OCI-LY7 (cell line): ENCODE results near the gene SKA1. TPM values are rescaled to one million over a fixed set of nuclear protein-coding genes. Genes with fewer than 3 reads are reported as not detected.

Source experiments
- BruUV-seq: library from RNA; stranded (reverse); fragments of 400-500 nt; replicated peaks from 2 replicates; lab custom pipeline; 2021; lab: Mats Ljungman, UMichigan
- CTCF ChIA-PET: fragments of 300-600 bp; sonication (Branson Sonifier 250); formaldehyde crosslinking; loops from one replicate; lab custom pipeline; 2022; ENCODE audit warnings: antibody characterized with exemption; ENCODE audit not compliant: unreplicated experiment; lab: Charles Lee
- POLR2A ChIA-PET: fragments of 300-600 bp; sonication (Branson Sonifier 250); formaldehyde crosslinking; loops from one replicate; lab custom pipeline; 2022; ENCODE audit warnings: antibody characterized with exemption; lab: Charles Lee
- DNase-seq: peaks from one replicate; pipeline ENCODE4 v3.0.0-alpha.2; 2015; ENCODE audit warnings: low spot score
- H2AFZ ChIP-seq: fragments of 200-600 bp; sonication (generic), shearing (Covaris generic); 2 replicates; pipeline ENCODE4 v1.6.1; 2014; ENCODE audit warnings: mild to moderate bottlenecking, antibody characterized with exemption, low read length, moderate library complexity
- H3K27ac ChIP-seq: fragments of 200-600 bp; sonication (generic); 2 replicates; pipeline ENCODE4 v1.5.1; 2014; ENCODE audit warnings: mixed run types, low read depth, mild to moderate bottlenecking, moderate library complexity, low read length, inconsistent platforms; ENCODE audit not compliant: poor library complexity, severe bottlenecking
- H3K36me3 ChIP-seq: fragments of 200-600 bp; sonication (generic); 2 replicates; pipeline ENCODE4 v1.6.1; 2014; ENCODE audit warnings: mild to moderate bottlenecking, antibody characterized with exemption, low read length, moderate library complexity, mixed read lengths; ENCODE audit not compliant: insufficient read depth
- H3K4me1 ChIP-seq: fragments of 200-600 bp; sonication (generic); 2 replicates; pipeline ENCODE4 v1.5.1; 2014; ENCODE audit warnings: mild to moderate bottlenecking, low read length; ENCODE audit not compliant: insufficient read depth, poor library complexity, severe bottlenecking
- H3K4me2 ChIP-seq: fragments of 200-600 bp; sonication (generic); 2 replicates; pipeline ENCODE4 v1.6.1; 2014; ENCODE audit warnings: mild to moderate bottlenecking, low read length
- H3K4me3 ChIP-seq: fragments of 200-600 bp; sonication (generic); 2 replicates; pipeline ENCODE4 v1.5.1; 2014; ENCODE audit warnings: mild to moderate bottlenecking, low read depth, low read length; ENCODE audit not compliant: poor library complexity, severe bottlenecking
- H3K79me2 ChIP-seq: fragments of 200-600 bp; sonication (generic); 2 replicates; pipeline ENCODE4 v1.6.1; 2016; ENCODE audit warnings: low read depth, mild to moderate bottlenecking, low read length, moderate library complexity, mixed read lengths; ENCODE audit not compliant: insufficient read depth
- H3K9me2 ChIP-seq: fragments of 200-600 bp; sonication (generic); 2 replicates; pipeline ENCODE4 v1.6.1; 2016; ENCODE audit warnings: mild to moderate bottlenecking, low read length, mixed read lengths; ENCODE audit not compliant: insufficient read depth
- H3K9me3 ChIP-seq: fragments of 200-600 bp; sonication (generic); 2 replicates; pipeline ENCODE4 v1.6.1; 2014; ENCODE audit warnings: mild to moderate bottlenecking, mixed run types, low read length, mixed read lengths
- H4K20me1 ChIP-seq: fragments of 200-600 bp; sonication (generic); 2 replicates; pipeline ENCODE4 v1.6.1; 2014; ENCODE audit warnings: mild to moderate bottlenecking, antibody characterized with exemption, low read length, moderate library complexity, mixed read lengths; ENCODE audit not compliant: insufficient read depth
- CTCF ChIP-seq: fragments of 200-600 bp; sonication (generic); conservative IDR thresholded peaks from 2 replicates; pipeline ENCODE4 v1.5.1; 2014; ENCODE audit warnings: mild to moderate bottlenecking, antibody characterized with exemption, low read length, moderate library complexity, mixed read lengths
- EZH2phosphoT487 ChIP-seq: fragments of 200-600 bp; sonication (generic); IDR thresholded peaks from 2 replicates; pipeline ENCODE4 v1.6.1; 2018; ENCODE audit warnings: low read depth, borderline replicate concordance, mild to moderate bottlenecking, mixed run types, antibody characterized with exemption, low read length, moderate library complexity, mixed read lengths
- intact Hi-C: fragments of 100-400 bp; cut with micrococcal nuclease; formaldehyde crosslinking; loops from one replicate; pipeline ENCODE4 v1.10.0; 2022; ENCODE audit not compliant: unreplicated experiment
- total RNA-seq, 2 experiments: library from RNA; depleted of rRNA in 1 of 2; stranded (reverse); fragments of >200 nt in 1 of 2; shearing (Covaris generic) in 1 of 2; gene quantifications; 2 replicates each; pipeline ENCODE4 v1.2.3, GENCODE V29; 2014 to 2022

Gene SKA1
- total RNA-seq, 2 experiments from 2014 or later, result 28.8 to 29.2 TPM

- TF ChIP-seq EZH2phosphoT487 (no peak), CTCF (no peak)
- H3K4me2 ChIP-seq, result no peak overlapping the region
Observed at GRCh38 chr18:50396005-50396660, 21.3 kb downstream of the SKA1 start.

GRCh38 chr18:50397023-50397422 is 22.2 kb downstream of the SKA1 start:
- H3K9me2 ChIP-seq, result no peaks in the 10 kb centered on the region
- no peaks in the 10 kb centered on the region for H3K4me1 ChIP-seq
- no peak for TF ChIP-seq CTCF
- TF ChIP-seq EZH2phosphoT487, result no peak
- no peaks in the 10 kb centered on the region for H3K9me3 ChIP-seq
- no peak overlapping the region for H3K4me3 ChIP-seq
- H3K36me3 ChIP-seq, result peaks cover 12% of the 10 kb centered on the region
- H3K27ac ChIP-seq, result no peak overlapping the region
- BruUV-seq, result no TSS peak
- H3K4me2 ChIP-seq, result no peak overlapping the region
- intact Hi-C loops, result no loop called here
- no peak for DNase-seq
- ChIA-PET POLR2A (no interaction called here), CTCF (no interaction called here)
- H2AFZ ChIP-seq, result no peak overlapping the region
- no peaks in the 10 kb centered on the region for H3K79me2 ChIP-seq
- H4K20me1 ChIP-seq, result no peaks in the 10 kb centered on the region

More at GRCh38 chr18:50396005-50396660, 21.3 kb downstream of the SKA1 start:
- Histone ChIP-seq H3K79me2 (no peaks in the 10 kb centered on the region), H3K4me3 (no peak overlapping the region), H3K9me2 (no peaks in the 10 kb centered on the region), H2AFZ (no peak overlapping the region), H3K27ac (no peak overlapping the region), H3K9me3 (no peaks in the 10 kb centered on the region), H3K4me1 (no peaks in the 10 kb centered on the region), H4K20me1 (no peaks in the 10 kb centered on the region), H3K36me3 (peaks cover 21% of the 10 kb centered on the region)
- no TSS peak for BruUV-seq
- intact Hi-C loops, result no loop called here
- CTCF ChIA-PET, result no interaction called here
- POLR2A ChIA-PET, result interaction anchor here (0.5 kb wide), 1 partner anchor 836 kb away, joined by 3 read pairs; no protein-coding TSS in a partner anchor
- DNase-seq, result no peak

- no peaks in the 10 kb centered on the region for H3K79me2 ChIP-seq
- intact Hi-C loops, result no loop called here
- H4K20me1 ChIP-seq, result no peaks in the 10 kb centered on the region
- peaks cover 10% of the 10 kb centered on the region for H3K36me3 ChIP-seq
- ChIA-PET POLR2A (interaction anchor here (0.6 kb wide), 1 partner anchor 473 kb away, joined by 3 read pairs; no protein-coding TSS in a partner anchor), CTCF (no interaction called here)
- H3K4me3 ChIP-seq, result no peak overlapping the region
- TF ChIP-seq CTCF (no peak), EZH2phosphoT487 (no peak)
- no peaks in the 10 kb centered on the region for H3K4me1 ChIP-seq
- DNase-seq, result no peak
- no peak overlapping the region for H3K4me2 ChIP-seq
- BruUV-seq, result no TSS peak
- H3K9me3 ChIP-seq, result no peaks in the 10 kb centered on the region
- H3K9me2 ChIP-seq, result no peaks in the 10 kb centered on the region
- no peak overlapping the region for H3K27ac ChIP-seq
- H2AFZ ChIP-seq, result no peak overlapping the region
Observed at GRCh38 chr18:50398099-50398498, 23.3 kb downstream of the SKA1 start.
